HCT116 (cell line): ENCODE data around the gene ACSL4. TPM values are rescaled to one million over a fixed set of nuclear protein-coding genes. Genes with fewer than 3 reads are reported as not detected.

Experiments used
- ATAC-seq: fragments of 200-7000 bp; cut with Tn5 transposase; 2 replicates; pipeline ENCODE4 v1.9.1; 2020; ENCODE audit warnings: mild to moderate bottlenecking, moderate library complexity
- BruUV-seq: library from RNA; stranded (reverse); fragments of 400-500 nt; replicated peaks from 2 replicates; lab custom pipeline; 2021; lab: Mats Ljungman, UMichigan
- CTCF ChIA-PET: fragments of 300-600 bp; sonication (Branson Sonifier 250); formaldehyde crosslinking; loops from one replicate; lab custom pipeline; 2021; ENCODE audit warnings: antibody characterized with exemption; lab: Charles Lee
- POLR2A ChIA-PET: fragments of 300-600, 350-600 bp; sonication (Branson Sonifier 250); formaldehyde crosslinking; loops from one replicate; lab custom pipeline; 2021; ENCODE audit warnings: antibody characterized with exemption; lab: Charles Lee
- RAD21 ChIA-PET, 2 experiments: fragments of 300-600 bp; sonication (Branson Sonifier 250); formaldehyde crosslinking; loops; one replicate each; lab custom pipeline; 2023; ENCODE audit warnings: low total read pairs in 2 of 2; ENCODE audit not compliant: uncharacterized antibody in 2 of 2, unreplicated experiment in 2 of 2, low non-redundant PET in 1 of 2; lab: Charles Lee
- DNase-seq: peaks from one replicate; pipeline ENCODE4 v3.0.0-alpha.2; 2010; ENCODE audit warnings: low read depth, low spot score
- H2AFZ ChIP-seq: fragments of 200-600 bp; shearing (Covaris generic), sonication (generic); 2 replicates; pipeline ENCODE4 v1.6.1; 2017; ENCODE audit warnings: low read depth, mixed run types, mixed read lengths, antibody characterized with exemption, low read length; ENCODE audit not compliant: poor library complexity, severe bottlenecking
- H3K27ac ChIP-seq: 2 replicates; pipeline ENCODE4 v1.5.1; 2012; ENCODE audit warnings: low read depth, low read length
- H3K27me3 ChIP-seq: fragments of 200-600 bp; sonication (generic); 2 replicates; pipeline ENCODE4 v1.6.1; 2016; ENCODE audit warnings: mixed run types, low read length, mixed read lengths; ENCODE audit not compliant: insufficient read depth
- H3K36me3 ChIP-seq, 2 experiments: fragments of 200-500 bp in 1 of 2; fragments of 200-600 bp in 1 of 2; sonication (Bioruptor generic) in 1 of 2; sonication (generic) in 1 of 2; 2 replicates each; pipeline versions ENCODE4 v1.5.1 to v1.6.1; 2014 to 2016; ENCODE audit warnings: low read length in 2 of 2, inconsistent platforms in 1 of 2, mixed read lengths in 1 of 2, mixed run types in 1 of 2; ENCODE audit not compliant: insufficient read depth in 2 of 2, control insufficient read depth in 1 of 2
- H3K4me1 ChIP-seq, 2 experiments: fragments of 200-600 bp in 1 of 2; sonication (generic) in 1 of 2; 2 replicates each; pipeline versions ENCODE4 v1.5.1 to v1.6.1; 2012 to 2017; ENCODE audit warnings: low read length in 2 of 2, inconsistent platforms in 1 of 2, mild to moderate bottlenecking in 1 of 2, mixed read lengths in 1 of 2, mixed run types in 1 of 2, moderate library complexity in 1 of 2; ENCODE audit not compliant: insufficient read depth in 2 of 2, control insufficient read depth in 1 of 2
- H3K4me2 ChIP-seq: fragments of 200-600 bp; sonication (generic); 2 replicates; pipeline ENCODE4 v1.6.1; 2017; ENCODE audit warnings: mixed run types, low read length, mixed read lengths
- H3K4me3 ChIP-seq, 2 experiments: fragments of 200-600 bp in 1 of 2; sonication (generic) in 1 of 2; replicated peaks in 1 of 2; 2 replicates each; pipeline ENCODE4 v1.5.1; 2011 to 2016; ENCODE audit warnings: low read length in 2 of 2, control low read depth in 1 of 2, low read depth in 1 of 2, mild to moderate bottlenecking in 1 of 2, mixed read lengths in 1 of 2, mixed run types in 1 of 2
- H3K79me2 ChIP-seq: fragments of 200-600 bp; sonication (generic); 2 replicates; pipeline ENCODE4 v1.6.1; 2017; ENCODE audit warnings: mild to moderate bottlenecking, mixed run types, low read length, moderate library complexity, mixed read lengths; ENCODE audit not compliant: insufficient read depth
- H3K9ac ChIP-seq: fragments of 200-600 bp; sonication (generic); 2 replicates; pipeline ENCODE4 v1.6.1; 2016; ENCODE audit warnings: low read length, mixed read lengths
- H3K9me2 ChIP-seq: fragments of 200-600 bp; sonication (generic), shearing (Covaris generic); 2 replicates; pipeline ENCODE4 v1.6.1; 2017; ENCODE audit warnings: mixed run types, mild to moderate bottlenecking, moderate library complexity; ENCODE audit not compliant: insufficient read depth
- H3K9me3 ChIP-seq, 2 experiments: fragments of 200-500 bp in 1 of 2; fragments of 200-600 bp in 1 of 2; sonication (Bioruptor generic) in 1 of 2; sonication (generic) in 1 of 2; 2 replicates each; pipeline ENCODE4 v1.6.1; 2014 to 2017; ENCODE audit warnings: low read length in 2 of 2, mixed read lengths in 2 of 2, inconsistent platforms in 1 of 2, low read depth in 1 of 2, mild to moderate bottlenecking in 1 of 2, mixed run types in 1 of 2, moderate library complexity in 1 of 2; ENCODE audit not compliant: control insufficient read depth in 1 of 2, insufficient read depth in 1 of 2
- H4K20me1 ChIP-seq: fragments of 200-600 bp; sonication (generic), shearing (Covaris generic); 2 replicates; pipeline ENCODE4 v1.6.1; 2017; ENCODE audit warnings: mixed run types, mild to moderate bottlenecking, moderate library complexity; ENCODE audit not compliant: insufficient read depth
- CTCF ChIP-seq, 3 experiments: fragments of 200-600 bp in 1 of 3; sonication (generic) in 1 of 3; IDR thresholded peaks in 2 of 3; conservative IDR thresholded peaks in 1 of 3; 2 replicates each; pipeline ENCODE4 v1.5.1; 2012 to 2017; ENCODE audit warnings: low read depth in 2 of 3, low read length in 2 of 3, antibody characterized with exemption in 1 of 3, borderline replicate concordance in 1 of 3, control low read depth in 1 of 3, mild to moderate bottlenecking in 1 of 3, mixed read lengths in 1 of 3, mixed run types in 1 of 3, moderate library complexity in 1 of 3; ENCODE audit not compliant: insufficient read depth in 1 of 3
- EGR1 ChIP-seq: IDR thresholded peaks from 2 replicates; pipeline ENCODE4 v1.6.1; 2012; ENCODE audit warnings: low read depth
- FOSL1 ChIP-seq: IDR thresholded peaks from 2 replicates; pipeline ENCODE4 v1.6.1; 2012; ENCODE audit warnings: low read depth
- POLR2A ChIP-seq: IDR thresholded peaks from 2 replicates; pipeline ENCODE4 v1.7.0; 2011; ENCODE audit warnings: borderline replicate concordance; ENCODE audit not compliant: insufficient read depth, insufficient read length; ENCODE audit errors: extremely low read depth
- RAD21 ChIP-seq: IDR thresholded peaks from 2 replicates; pipeline ENCODE4 v1.6.1; 2012; ENCODE audit warnings: low read depth, mild to moderate bottlenecking
- SIN3A ChIP-seq: IDR thresholded peaks from 2 replicates; pipeline ENCODE4 v1.6.1; 2012; ENCODE audit warnings: low read depth
- SP1 ChIP-seq: IDR thresholded peaks from 2 replicates; pipeline ENCODE4 v1.6.1; 2012; ENCODE audit warnings: low read depth
- ZNF274 ChIP-seq: fragments of 200-500 bp; sonication (Bioruptor generic); IDR thresholded peaks from 2 replicates; pipeline ENCODE4 v1.6.1; 2014; ENCODE audit warnings: mild to moderate bottlenecking, low read depth, low read length, inconsistent platforms
- intact Hi-C: fragments of 100-400 bp; cut with micrococcal nuclease; formaldehyde crosslinking; loops from 2 replicates; pipeline ENCODE4 v1.10.0; 2022
- total RNA-seq: library from RNA; stranded (reverse); gene quantifications from one replicate; pipeline ENCODE4 v1.2.1, GENCODE V29; 2021; ENCODE audit not compliant: unreplicated experiment
- TF ChIP-seq, protein P1 (sequence below): IDR thresholded peaks from 2 replicates; pipeline ENCODE4 v1.6.1; 2012
- TF ChIP-seq, protein P2 (sequence below): IDR thresholded peaks from 2 replicates; pipeline ENCODE4 v1.6.1; 2012
- TF ChIP-seq, protein P3 (sequence below): IDR thresholded peaks from 2 replicates; pipeline ENCODE4 v1.6.1; 2012; ENCODE audit warnings: low read depth

The ACSL4 gene
- total RNA-seq, 1 experiment from 2014 or later: 50.5 TPM

DNA sequence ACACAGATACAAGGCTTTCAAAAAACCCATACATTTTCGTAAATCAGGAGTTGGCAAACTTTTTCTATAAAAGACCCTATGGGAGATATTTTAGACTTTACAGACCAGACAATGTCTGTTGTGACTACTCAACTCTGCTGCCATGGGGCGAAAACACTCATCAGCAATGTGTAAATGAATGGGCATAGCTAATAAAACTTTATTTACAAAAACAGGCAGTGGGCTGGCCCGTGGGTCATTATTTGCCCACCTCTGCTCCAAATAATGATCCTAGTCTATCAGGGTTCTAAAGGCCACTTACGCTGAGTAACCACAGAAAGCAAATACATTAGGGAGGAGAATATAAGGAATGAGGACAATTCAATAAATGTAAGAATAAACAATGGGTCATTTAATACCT is 43.9 kb upstream of the ACSL4 start:
- no peaks in the 10 kb centered on the region for H3K9me3 ChIP-seq
- DNase-seq (no peak), ATAC-seq (no peak)
- no TSS peak for BruUV-seq
- CTCF ChIA-PET: no interaction called here
- H3K79me2 ChIP-seq: no peaks in the 10 kb centered on the region
- no peaks in the 10 kb centered on the region for H3K27me3 ChIP-seq
- no peak overlapping the region for H3K4me2 ChIP-seq
- no peak overlapping the region for H3K27ac ChIP-seq
- RAD21 ChIA-PET: no interaction called here
- POLR2A ChIA-PET: no interaction called here
- no peaks in the 10 kb centered on the region for H3K4me1 ChIP-seq
- no peak overlapping the region for H3K9ac ChIP-seq
- intact Hi-C loops: no loop called here
- no peaks in the 10 kb centered on the region for H3K9me2 ChIP-seq
- H2AFZ ChIP-seq: no peak overlapping the region
- H3K4me3 ChIP-seq: no peak overlapping the region
- H3K36me3 ChIP-seq: no peaks in the 10 kb centered on the region
- TF ChIP-seq, protein P1, sequence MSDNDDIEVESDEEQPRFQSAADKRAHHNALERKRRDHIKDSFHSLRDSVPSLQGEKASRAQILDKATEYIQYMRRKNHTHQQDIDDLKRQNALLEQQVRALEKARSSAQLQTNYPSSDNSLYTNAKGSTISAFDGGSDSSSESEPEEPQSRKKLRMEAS: no peak
- TF ChIP-seq POLR2A (no peak), RAD21 (no peak), SP1 (no peak)
- H4K20me1 ChIP-seq: no peaks in the 10 kb centered on the region

- Histone ChIP-seq H3K9me2 (no peaks in the 10 kb centered on the region), H3K27ac (no peak overlapping the region), H3K4me2 (no peak overlapping the region), H3K4me1 (no peaks in the 10 kb centered on the region), H2AFZ (no peak overlapping the region), H3K9ac (no peak overlapping the region), H3K4me3 (no peak overlapping the region), H3K79me2 (no peaks in the 10 kb centered on the region), H3K27me3 (no peaks in the 10 kb centered on the region), H4K20me1 (no peaks in the 10 kb centered on the region), H3K9me3 (no peaks in the 10 kb centered on the region), H3K36me3 (no peaks in the 10 kb centered on the region)
- RAD21 ChIA-PET: no interaction called here
- ATAC-seq: no peak
- CTCF ChIA-PET: no interaction called here
- POLR2A ChIA-PET: no interaction called here
- TF ChIP-seq SIN3A (no peak), FOSL1 (no peak), CTCF (IDR thresholded peaks at IDR 0.05 in 2 of 3, conservative IDR thresholded peaks at IDR 0.05 in 1 of 3; ENCODE audit: borderline replicate concordance in 1 of 3, insufficient read depth in 1 of 3, low read depth in 2 of 3, low read length in 2 of 3) (no peak), EGR1 (no peak), ZNF274 (no peak), RAD21 (no peak)
- TF ChIP-seq, protein P2, sequence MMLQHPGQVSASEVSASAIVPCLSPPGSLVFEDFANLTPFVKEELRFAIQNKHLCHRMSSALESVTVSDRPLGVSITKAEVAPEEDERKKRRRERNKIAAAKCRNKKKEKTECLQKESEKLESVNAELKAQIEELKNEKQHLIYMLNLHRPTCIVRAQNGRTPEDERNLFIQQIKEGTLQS: no peak
- TF ChIP-seq, protein P1: no peak
- TF ChIP-seq, protein P3, sequence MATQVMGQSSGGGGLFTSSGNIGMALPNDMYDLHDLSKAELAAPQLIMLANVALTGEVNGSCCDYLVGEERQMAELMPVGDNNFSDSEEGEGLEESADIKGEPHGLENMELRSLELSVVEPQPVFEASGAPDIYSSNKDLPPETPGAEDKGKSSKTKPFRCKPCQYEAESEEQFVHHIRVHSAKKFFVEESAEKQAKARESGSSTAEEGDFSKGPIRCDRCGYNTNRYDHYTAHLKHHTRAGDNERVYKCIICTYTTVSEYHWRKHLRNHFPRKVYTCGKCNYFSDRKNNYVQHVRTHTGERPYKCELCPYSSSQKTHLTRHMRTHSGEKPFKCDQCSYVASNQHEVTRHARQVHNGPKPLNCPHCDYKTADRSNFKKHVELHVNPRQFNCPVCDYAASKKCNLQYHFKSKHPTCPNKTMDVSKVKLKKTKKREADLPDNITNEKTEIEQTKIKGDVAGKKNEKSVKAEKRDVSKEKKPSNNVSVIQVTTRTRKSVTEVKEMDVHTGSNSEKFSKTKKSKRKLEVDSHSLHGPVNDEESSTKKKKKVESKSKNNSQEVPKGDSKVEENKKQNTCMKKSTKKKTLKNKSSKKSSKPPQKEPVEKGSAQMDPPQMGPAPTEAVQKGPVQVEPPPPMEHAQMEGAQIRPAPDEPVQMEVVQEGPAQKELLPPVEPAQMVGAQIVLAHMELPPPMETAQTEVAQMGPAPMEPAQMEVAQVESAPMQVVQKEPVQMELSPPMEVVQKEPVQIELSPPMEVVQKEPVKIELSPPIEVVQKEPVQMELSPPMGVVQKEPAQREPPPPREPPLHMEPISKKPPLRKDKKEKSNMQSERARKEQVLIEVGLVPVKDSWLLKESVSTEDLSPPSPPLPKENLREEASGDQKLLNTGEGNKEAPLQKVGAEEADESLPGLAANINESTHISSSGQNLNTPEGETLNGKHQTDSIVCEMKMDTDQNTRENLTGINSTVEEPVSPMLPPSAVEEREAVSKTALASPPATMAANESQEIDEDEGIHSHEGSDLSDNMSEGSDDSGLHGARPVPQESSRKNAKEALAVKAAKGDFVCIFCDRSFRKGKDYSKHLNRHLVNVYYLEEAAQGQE: no peak
- BruUV-seq: no TSS peak
- intact Hi-C loops: no loop called here
- DNase-seq: no peak
Measured at GRCh38 chrX:109776432-109776831, 43.4 kb upstream of the ACSL4 start.
